Testis (tissue), 2 donors: Measurements from ENCODE around the gene PTMA.

Experiments used
- POLR2A ChIP-seq: fragments of 450-650 bp; IDR thresholded peaks from one replicate; pipeline ENCODE4 v1.6.1; 2017; ENCODE audit warnings: antibody characterized with exemption, mild to moderate bottlenecking, moderate library complexity
- TF ChIP-seq, protein P1 (sequence below), 3 experiments: fragments of 450-650 bp in 2 of 3; fragments of 200-600 bp in 1 of 3; sonication (generic) in 1 of 3; IDR thresholded peaks; one replicate each; pipeline ENCODE4 v1.5.1; 2016 to 2019; ENCODE audit warnings: antibody characterized with exemption in 3 of 3, mild to moderate bottlenecking in 2 of 3, moderate library complexity in 1 of 3

DNA sequence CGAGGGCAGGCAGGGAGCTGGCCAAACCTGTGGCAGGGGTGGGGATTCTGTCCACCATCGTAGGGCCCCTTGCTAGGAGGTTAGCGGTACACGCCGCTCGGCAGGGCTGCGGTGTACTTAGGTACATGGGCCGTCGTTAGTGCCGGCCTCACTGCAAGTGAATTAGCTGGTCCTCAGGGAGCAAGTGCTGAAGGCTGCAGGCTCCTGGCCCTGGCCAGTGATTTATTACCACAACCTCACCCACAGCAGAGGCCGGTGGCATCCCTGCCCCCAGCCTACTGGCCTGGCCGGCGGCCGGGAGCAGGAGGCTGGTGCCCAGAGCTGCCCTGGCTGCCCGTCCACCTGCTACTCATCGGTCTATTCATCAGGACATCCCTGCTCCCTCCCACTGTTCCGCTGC is 19.6 kb upstream of the PTMA start:
- TF ChIP-seq, protein P1, sequence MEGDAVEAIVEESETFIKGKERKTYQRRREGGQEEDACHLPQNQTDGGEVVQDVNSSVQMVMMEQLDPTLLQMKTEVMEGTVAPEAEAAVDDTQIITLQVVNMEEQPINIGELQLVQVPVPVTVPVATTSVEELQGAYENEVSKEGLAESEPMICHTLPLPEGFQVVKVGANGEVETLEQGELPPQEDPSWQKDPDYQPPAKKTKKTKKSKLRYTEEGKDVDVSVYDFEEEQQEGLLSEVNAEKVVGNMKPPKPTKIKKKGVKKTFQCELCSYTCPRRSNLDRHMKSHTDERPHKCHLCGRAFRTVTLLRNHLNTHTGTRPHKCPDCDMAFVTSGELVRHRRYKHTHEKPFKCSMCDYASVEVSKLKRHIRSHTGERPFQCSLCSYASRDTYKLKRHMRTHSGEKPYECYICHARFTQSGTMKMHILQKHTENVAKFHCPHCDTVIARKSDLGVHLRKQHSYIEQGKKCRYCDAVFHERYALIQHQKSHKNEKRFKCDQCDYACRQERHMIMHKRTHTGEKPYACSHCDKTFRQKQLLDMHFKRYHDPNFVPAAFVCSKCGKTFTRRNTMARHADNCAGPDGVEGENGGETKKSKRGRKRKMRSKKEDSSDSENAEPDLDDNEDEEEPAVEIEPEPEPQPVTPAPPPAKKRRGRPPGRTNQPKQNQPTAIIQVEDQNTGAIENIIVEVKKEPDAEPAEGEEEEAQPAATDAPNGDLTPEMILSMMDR (IDR thresholded peaks at IDR 0.05): no peak
- TF ChIP-seq POLR2A: no peak
